ENCODE results near the gene SH3BGRL2. TPM values are rescaled to one million over a fixed set of nuclear protein-coding genes. Genes with fewer than 3 reads are reported as not detected.

Gene SH3BGRL2
- total RNA-seq, 2 experiments from 2014 or later: 0.25 TPM; not detected in 1

DNA sequence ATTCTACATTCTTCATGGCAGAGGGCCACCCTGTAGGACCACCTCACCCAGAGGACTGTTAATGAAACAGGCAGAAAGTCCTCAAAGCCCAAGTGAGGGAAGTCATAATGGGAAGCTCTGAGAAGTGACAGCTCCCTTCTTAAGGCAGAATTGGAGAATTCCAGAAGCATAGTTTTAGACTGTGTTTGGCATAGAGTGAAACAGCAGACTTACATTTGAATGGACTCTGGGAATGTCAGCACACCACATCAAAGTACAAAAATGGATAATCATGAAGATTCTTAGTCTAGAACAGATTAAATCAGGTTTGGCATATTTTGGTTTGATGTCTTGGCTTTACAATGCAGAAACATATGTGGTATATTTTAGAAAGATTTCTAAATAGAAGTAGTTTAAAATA is 17.9 kb downstream of the SH3BGRL2 start:
- H3K9me2 ChIP-seq (ENCODE audit: insufficient read depth, low read length): no peaks in the 10 kb centered on the region
- no peak for DNase-seq (ENCODE audit: low spot score)
- H4K20me1 ChIP-seq (ENCODE audit: insufficient read depth, low read length): no peaks in the 10 kb centered on the region
- TF ChIP-seq, protein P1, sequence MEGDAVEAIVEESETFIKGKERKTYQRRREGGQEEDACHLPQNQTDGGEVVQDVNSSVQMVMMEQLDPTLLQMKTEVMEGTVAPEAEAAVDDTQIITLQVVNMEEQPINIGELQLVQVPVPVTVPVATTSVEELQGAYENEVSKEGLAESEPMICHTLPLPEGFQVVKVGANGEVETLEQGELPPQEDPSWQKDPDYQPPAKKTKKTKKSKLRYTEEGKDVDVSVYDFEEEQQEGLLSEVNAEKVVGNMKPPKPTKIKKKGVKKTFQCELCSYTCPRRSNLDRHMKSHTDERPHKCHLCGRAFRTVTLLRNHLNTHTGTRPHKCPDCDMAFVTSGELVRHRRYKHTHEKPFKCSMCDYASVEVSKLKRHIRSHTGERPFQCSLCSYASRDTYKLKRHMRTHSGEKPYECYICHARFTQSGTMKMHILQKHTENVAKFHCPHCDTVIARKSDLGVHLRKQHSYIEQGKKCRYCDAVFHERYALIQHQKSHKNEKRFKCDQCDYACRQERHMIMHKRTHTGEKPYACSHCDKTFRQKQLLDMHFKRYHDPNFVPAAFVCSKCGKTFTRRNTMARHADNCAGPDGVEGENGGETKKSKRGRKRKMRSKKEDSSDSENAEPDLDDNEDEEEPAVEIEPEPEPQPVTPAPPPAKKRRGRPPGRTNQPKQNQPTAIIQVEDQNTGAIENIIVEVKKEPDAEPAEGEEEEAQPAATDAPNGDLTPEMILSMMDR (conservative IDR thresholded peaks at IDR 0.05; ENCODE audit: low read length): no peak
- no peak for TF ChIP-seq EZH2phosphoT487 (IDR thresholded peaks at IDR 0.05; ENCODE audit: borderline replicate concordance, low read depth, low read length)
- ChIA-PET POLR2A (interaction anchor here (0.7 to 1.0 kb wide), 2 partner anchors 8 to 17 kb away, joined by 3 read pairs; no protein-coding TSS in a partner anchor), CTCF (ENCODE audit: unreplicated experiment) (no interaction called here)
- H3K36me3 ChIP-seq (ENCODE audit: insufficient read depth, low read length): no peaks in the 10 kb centered on the region
- no peaks in the 10 kb centered on the region for H3K4me1 ChIP-seq (ENCODE audit: insufficient read depth, low read length, poor library complexity, severe bottlenecking)
- H3K27ac ChIP-seq (ENCODE audit: low read depth, low read length, poor library complexity, severe bottlenecking): no peak overlapping the region
- no peak overlapping the region for H3K4me2 ChIP-seq (ENCODE audit: low read length)
- H3K4me3 ChIP-seq (ENCODE audit: low read depth, low read length, poor library complexity, severe bottlenecking): no peak overlapping the region
- no peak overlapping the region for H2AFZ ChIP-seq (ENCODE audit: low read length)
- H3K79me2 ChIP-seq (ENCODE audit: insufficient read depth, low read depth, low read length): no peaks in the 10 kb centered on the region
- H3K9me3 ChIP-seq (ENCODE audit: low read length): no peaks in the 10 kb centered on the region
- no TSS peak for BruUV-seq (replicated peaks)
- intact Hi-C loops (cut with micrococcal nuclease; ENCODE audit: unreplicated experiment): no loop called here

DNA sequence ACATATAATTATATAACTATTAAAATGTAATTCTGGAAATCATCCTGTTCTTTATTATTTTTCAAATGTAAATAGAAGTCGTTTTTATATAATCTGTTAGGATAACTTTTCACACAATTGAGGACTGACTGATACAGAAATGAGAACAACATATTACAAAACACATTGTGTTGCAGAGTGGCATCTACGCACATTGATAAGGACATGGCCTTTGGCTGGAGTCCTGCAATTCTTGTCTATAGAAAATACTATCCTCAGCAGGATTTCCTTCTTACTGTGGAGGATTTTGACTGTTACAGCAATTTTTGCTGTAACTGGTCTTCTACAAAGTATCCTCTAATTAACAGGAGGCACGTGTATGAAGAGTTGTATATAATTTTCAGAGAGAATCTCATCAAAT is 19.8 kb downstream of the SH3BGRL2 start:
- no peak overlapping the region for H3K4me2 ChIP-seq (ENCODE audit: low read length)
- no peaks in the 10 kb centered on the region for H3K9me3 ChIP-seq (ENCODE audit: low read length)
- H2AFZ ChIP-seq (ENCODE audit: low read length): no peak overlapping the region
- no peaks in the 10 kb centered on the region for H3K9me2 ChIP-seq (ENCODE audit: insufficient read depth, low read length)
- no peak overlapping the region for H3K4me3 ChIP-seq (ENCODE audit: low read depth, low read length, poor library complexity, severe bottlenecking)
- H3K79me2 ChIP-seq (ENCODE audit: insufficient read depth, low read depth, low read length): no peaks in the 10 kb centered on the region
- no peak for TF ChIP-seq EZH2phosphoT487 (IDR thresholded peaks at IDR 0.05; ENCODE audit: borderline replicate concordance, low read depth, low read length)
- no peaks in the 10 kb centered on the region for H4K20me1 ChIP-seq (ENCODE audit: insufficient read depth, low read length)
- DNase-seq (ENCODE audit: low spot score): no peak
- ChIA-PET POLR2A (no interaction called here), CTCF (ENCODE audit: unreplicated experiment) (no interaction called here)
- no peaks in the 10 kb centered on the region for H3K36me3 ChIP-seq (ENCODE audit: insufficient read depth, low read length)
- H3K27ac ChIP-seq (ENCODE audit: low read depth, low read length, poor library complexity, severe bottlenecking): no peak overlapping the region
- no TSS peak for BruUV-seq (replicated peaks)
- no peaks in the 10 kb centered on the region for H3K4me1 ChIP-seq (ENCODE audit: insufficient read depth, low read length, poor library complexity, severe bottlenecking)
- intact Hi-C loops (cut with micrococcal nuclease; ENCODE audit: unreplicated experiment): no loop called here

DNA sequence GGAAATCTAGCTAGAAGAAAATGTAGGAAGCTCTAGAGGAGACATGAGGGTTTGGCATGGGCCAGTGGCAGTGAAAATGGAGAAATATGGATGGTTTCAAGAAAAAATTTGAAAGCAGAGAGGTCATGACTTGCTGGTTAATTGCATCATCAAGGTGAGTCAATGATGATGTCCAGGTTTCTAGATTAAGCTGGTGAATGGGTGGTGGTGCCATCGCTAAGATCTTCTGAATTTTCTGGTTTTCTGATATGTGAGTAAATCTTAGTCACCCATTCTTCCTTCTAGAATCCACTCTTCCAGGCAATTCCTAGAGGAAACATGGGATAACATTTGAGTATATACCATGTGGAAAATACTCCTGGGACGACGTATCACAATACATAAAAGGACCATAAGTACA is 25.0 kb downstream of the SH3BGRL2 start:
- H3K79me2 ChIP-seq (ENCODE audit: insufficient read depth, low read depth, low read length): no peaks in the 10 kb centered on the region
- intact Hi-C loops (cut with micrococcal nuclease; ENCODE audit: unreplicated experiment): no loop called here
- H3K36me3 ChIP-seq (ENCODE audit: insufficient read depth, low read length): no peaks in the 10 kb centered on the region
- H3K4me3 ChIP-seq (ENCODE audit: low read depth, low read length, poor library complexity, severe bottlenecking): no peak overlapping the region
- no peaks in the 10 kb centered on the region for H3K4me1 ChIP-seq (ENCODE audit: insufficient read depth, low read length, poor library complexity, severe bottlenecking)
- no peak overlapping the region for H3K4me2 ChIP-seq (ENCODE audit: low read length)
- H3K9me3 ChIP-seq (ENCODE audit: low read length): no peaks in the 10 kb centered on the region
- no peaks in the 10 kb centered on the region for H3K9me2 ChIP-seq (ENCODE audit: insufficient read depth, low read length)
- no peaks in the 10 kb centered on the region for H4K20me1 ChIP-seq (ENCODE audit: insufficient read depth, low read length)
- no peak overlapping the region for H3K27ac ChIP-seq (ENCODE audit: low read depth, low read length, poor library complexity, severe bottlenecking)
- DNase-seq (ENCODE audit: low spot score): no peak
- no TSS peak for BruUV-seq (replicated peaks)
- CTCF ChIA-PET (ENCODE audit: unreplicated experiment): no interaction called here
- TF ChIP-seq, protein P1 (conservative IDR thresholded peaks at IDR 0.05; ENCODE audit: low read length): no peak
- TF ChIP-seq EZH2phosphoT487 (IDR thresholded peaks at IDR 0.05; ENCODE audit: borderline replicate concordance, low read depth, low read length): no peak
- POLR2A ChIA-PET: no interaction called here
- H2AFZ ChIP-seq (ENCODE audit: low read length): no peak overlapping the region

Data from OCI-LY7 (cell line).